Left ventricle myocardium superior (tissue), 1 donor: Measurements from ENCODE around the gene HEXB. TPM values are rescaled to one million over a fixed set of nuclear protein-coding genes. Genes with fewer than 3 reads are reported as not detected.
A peak's percentile ranks its signal among the peaks of the same experiment; 100 is the strongest.
"Not testable (repeated sequence)": the region's sequence is repeated elsewhere in the genome, so short reads cannot be mapped to it uniquely, and the experiment has no call there.

Experiments
- ATAC-seq: fragments of 200-7000 bp; cut with Tn5 transposase; one replicate; pipeline ENCODE4 v1.9.1; 2020; ENCODE audit warnings: mild to moderate bottlenecking, moderate library complexity
- DNase-seq: peaks from one replicate; pipeline ENCODE4 v3.0.0-alpha.2; 2020
- intact Hi-C: fragments of 100-400 bp; cut with micrococcal nuclease; formaldehyde crosslinking; loops from one replicate; pipeline ENCODE4 v1.11.0; 2022
- total RNA-seq: library from RNA; stranded (reverse); fragmentation: NEBNext Ultra II Directional; extraction: Animal tissue kit (Norgen Biotek cat#: 25700); gene quantifications from one replicate; pipeline ENCODE4 v1.2.1, GENCODE V29; 2021
- donor health status: DM: no; HTN: yes; CAD: no; lungs with severe emphysema.

HEXB gene
- total RNA-seq, 1 donor from 2014 or later = 87.1 TPM

- intact Hi-C loops = no loop called here
- ATAC-seq (no peak), DNase-seq (no peak)
These were observed 29.8 kb upstream of the HEXB start for GRCh38 chr5:74655206-74655605.

GRCh38 chr5:74655716-74656115 is 29.3 kb upstream of the HEXB start:
- no peak for DNase-seq
- ATAC-seq = no peak
- intact Hi-C loops = no loop called here

DNA sequence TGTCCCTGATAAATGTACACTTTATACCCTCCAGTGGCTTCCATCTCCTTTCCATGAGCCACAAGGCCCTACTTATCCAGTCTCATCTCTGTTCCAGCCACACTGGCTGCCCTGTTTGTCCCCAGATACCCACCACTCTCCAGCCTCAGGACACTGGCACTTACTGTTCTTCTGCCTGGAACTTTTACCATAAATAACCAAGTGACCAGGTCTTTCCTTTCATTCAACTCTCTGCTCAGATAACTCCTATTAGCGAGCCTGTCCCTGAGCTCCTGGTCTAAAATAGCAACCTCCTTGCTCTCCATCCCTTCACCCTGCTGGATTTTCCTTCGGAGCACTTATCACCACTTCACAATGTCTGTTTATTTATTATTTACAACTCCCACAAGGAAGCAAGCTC is 27.9 kb upstream of the HEXB start:
- intact Hi-C loops = no loop called here
- ATAC-seq = peak; percentile 94

GRCh38 chr5:74659172-74659571 is 25.9 kb upstream of the HEXB start:
- intact Hi-C loops = no loop called here
- DNase-seq = no peak
- ATAC-seq = no peak

More for the DNA sequence above, 27.9 kb upstream of the HEXB start:
- DNase-seq = no peak

- intact Hi-C loops = no loop called here
- ATAC-seq (no peak), DNase-seq (no peak)
These were observed 24.9 kb upstream of the HEXB start for GRCh38 chr5:74660140-74660539.

DNA sequence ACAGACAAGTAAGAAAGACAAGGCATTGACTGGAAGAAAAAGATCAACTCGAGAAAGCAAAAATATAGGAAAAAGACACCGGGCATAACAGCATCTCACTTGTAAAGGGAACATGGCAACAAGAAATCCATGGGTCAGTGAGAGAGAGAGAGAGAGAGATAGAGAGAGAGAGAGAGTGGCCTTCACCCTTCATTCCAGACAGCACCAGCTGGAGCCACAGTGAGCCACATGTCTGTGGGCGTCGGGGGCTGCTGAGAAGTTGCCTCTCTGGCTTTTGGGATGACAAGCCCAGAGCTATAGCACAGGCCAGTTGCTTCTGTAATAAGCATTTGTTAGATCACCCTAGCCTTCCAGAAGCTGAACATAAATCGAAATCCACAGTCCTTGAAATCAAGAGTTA is 24.2 kb upstream of the HEXB start:
- DNase-seq (no peak), ATAC-seq (no peak)
- intact Hi-C loops = no loop called here

DNA sequence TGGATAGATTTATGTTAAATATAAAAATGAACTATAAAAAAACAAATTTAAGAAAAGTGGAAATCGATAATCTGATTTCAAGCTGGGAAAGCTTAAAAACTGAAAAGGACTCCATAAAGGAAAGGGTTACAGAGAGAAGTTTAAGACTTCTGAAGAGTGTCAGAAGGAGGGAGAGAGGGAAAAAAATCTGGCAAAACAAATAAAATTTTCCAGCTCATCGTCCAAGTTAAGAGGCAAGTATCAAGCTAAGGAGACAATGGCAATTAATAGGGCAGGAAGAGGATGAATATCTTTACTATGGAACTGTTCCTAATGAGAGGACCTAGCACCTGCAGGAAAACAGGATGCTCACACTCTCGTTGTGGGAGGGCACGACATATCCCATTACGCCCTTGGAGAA is 20.5 kb upstream of the HEXB start:
- no peak for ATAC-seq
- no peak for DNase-seq
- intact Hi-C loops = no loop called here

DNA sequence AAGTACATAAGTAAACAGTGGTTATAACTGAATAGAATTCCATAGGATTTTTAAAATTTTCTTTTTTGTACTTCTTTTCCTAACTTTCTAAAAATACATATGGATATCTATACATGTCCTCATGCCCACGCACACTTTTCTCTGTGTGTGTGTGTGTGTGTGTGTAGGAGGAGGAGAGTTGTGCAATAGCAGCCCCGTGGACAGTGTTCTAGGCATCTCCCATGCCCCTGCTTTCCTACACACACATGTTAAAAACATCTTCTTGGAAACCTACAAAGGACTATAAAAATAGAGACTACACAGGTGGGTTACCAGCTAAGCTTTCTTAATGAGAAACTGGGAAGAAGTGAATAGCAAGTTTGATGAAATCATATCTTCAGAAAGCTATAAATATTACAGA is 19.8 kb upstream of the HEXB start:
- no peak for ATAC-seq
- DNase-seq = no peak
- intact Hi-C loops = no loop called here

GRCh38 chr5:74665816-74666215 is 19.2 kb upstream of the HEXB start:
- intact Hi-C loops = no loop called here
- DNase-seq = no peak
- ATAC-seq = no peak

DNA sequence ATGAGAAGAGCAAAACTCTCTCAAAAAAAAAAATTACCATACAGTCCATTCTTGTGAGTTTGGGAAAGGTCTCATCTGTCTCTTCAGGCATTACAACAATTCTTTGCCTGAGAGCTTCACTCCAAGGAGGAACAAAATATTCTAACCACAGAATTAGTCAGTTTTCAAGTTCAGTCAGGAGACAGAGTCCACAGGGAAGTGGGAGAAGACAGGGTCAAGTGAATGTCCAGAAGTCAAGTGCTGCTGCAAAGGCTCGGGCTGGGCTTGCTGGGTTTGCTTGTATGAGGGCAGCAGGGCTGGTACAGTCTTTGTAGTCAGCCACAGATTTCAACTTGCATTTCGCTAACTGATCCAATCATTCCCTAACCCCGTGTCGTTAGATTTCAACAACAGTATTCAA is 17.6 kb upstream of the HEXB start:
- intact Hi-C loops = no loop called here

DNA sequence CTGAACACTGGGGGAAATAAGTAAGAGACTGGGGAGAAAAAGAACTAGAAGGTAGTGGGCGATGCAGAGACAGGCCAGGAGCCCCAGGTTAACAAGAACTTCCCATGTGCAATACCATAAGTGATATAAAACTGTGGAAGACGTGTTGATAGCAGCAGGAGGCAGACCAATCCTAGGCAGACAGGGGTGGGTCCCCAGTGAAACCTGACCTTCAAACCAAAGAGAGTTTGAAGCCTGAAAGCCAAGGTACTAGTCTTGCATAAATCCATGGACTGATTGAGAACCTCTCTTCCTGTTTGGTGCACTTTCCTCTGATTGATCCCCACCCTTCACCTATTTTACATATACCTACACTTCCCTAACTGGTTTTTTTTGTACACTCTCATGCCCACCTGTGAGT is 15.2 kb upstream of the HEXB start:
- DNase-seq (no peak), ATAC-seq (no peak)
- intact Hi-C loops = no loop called here

More for the DNA sequence above, 17.6 kb upstream of the HEXB start:
- DNase-seq (no peak), ATAC-seq (no peak)

DNA sequence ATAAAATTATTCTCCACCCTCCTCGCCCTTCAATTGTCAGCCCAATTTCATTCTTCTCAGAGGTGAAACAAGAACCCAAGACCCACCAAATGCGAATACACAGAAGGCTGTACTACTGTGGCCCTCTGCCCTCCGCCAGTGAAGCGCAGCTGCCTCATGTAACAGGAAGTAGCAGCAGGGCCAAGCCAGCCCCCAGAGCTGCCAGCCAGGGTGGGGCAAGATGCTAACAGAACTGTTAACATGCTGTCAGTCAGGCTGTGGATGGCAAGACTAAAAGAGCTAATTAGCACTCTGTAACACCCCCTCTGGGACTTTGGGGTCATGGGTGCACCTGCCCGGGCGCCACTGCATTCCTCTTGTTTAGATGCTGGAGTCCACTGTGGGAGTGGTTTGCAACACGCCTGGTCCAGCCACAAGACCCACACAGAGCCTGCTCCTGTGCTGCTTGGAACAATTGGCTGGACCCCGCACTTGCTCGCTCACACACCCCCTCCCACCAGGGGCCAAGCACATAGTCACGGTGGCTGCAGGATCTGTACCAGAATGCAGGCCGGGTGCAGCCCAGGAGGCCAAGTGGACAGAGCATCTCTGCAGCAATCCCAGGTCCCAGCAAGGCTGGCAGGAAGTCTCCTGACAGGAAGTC is 14.5 kb upstream of the HEXB start:
- intact Hi-C loops = no loop called here
- DNase-seq (no peak), ATAC-seq (no peak)

DNA sequence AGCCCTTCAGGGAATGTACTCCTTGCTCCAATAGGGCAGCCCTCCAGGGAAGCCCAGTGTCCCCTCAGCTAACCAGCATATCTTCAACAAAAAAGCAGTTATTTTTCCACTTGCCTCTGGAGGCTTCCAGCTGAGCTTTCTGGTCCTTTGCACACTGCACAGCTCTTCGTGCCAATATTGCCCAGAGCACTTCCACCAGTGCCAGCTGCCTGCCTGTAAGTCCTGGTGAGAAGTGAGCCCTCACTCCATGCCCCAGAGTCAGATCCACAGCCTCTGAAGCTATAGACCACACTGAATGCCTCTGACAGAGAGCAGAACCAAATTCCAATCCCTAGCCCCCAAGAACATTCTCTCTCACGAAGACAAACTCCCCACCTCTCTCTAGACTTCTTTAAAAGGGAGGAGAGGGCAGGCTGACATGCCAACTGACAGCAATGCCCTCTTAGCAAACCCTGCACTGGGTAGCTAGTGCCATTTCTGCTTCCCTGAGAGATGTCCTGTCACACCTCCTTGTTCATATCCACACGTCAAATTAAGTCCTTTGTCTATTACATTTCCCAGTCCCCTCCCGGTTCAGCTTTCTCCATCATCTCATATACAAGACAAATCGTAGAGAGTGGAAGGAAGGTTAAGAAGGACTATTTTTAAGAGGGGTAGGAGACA is 12.7 kb upstream of the HEXB start:
- intact Hi-C loops = no loop called here
- DNase-seq (peak; percentile 48), ATAC-seq (peak; percentile 88)

- intact Hi-C loops = no loop called here
- DNase-seq (no peak), ATAC-seq (peak; percentile 76)
These were observed 11.8 kb upstream of the HEXB start for GRCh38 chr5:74673011-74673790.

DNA sequence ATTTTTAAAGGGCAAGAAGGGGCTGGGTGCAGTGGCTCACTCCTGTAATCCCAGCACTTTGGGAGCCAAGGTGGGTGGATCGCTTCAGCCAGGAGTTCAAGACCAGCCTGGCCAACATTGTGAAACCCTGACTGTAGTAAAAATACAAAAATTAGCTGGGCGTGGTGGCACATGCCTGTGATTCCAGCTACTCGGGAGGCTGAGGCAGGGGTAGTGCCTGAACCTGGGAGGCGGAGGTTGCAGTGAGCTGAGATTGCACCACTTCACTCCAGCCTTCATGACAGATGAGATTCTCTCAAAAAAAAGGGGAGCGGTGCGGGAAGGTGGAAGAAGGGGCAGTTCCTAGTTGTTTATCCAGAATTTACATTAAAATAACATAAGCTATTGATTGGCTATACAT is 8.6 kb upstream of the HEXB start:
- intact Hi-C loops, DNase-seq, ATAC-seq: not testable (repeated sequence)

GRCh38 chr5:74678123-74678522 is 6.9 kb upstream of the HEXB start:
- ATAC-seq, intact Hi-C loops, DNase-seq: not testable (repeated sequence)

- DNase-seq, intact Hi-C loops, ATAC-seq: not testable (repeated sequence)
These were observed 5.7 kb upstream of the HEXB start for GRCh38 chr5:74679300-74679699.

DNA sequence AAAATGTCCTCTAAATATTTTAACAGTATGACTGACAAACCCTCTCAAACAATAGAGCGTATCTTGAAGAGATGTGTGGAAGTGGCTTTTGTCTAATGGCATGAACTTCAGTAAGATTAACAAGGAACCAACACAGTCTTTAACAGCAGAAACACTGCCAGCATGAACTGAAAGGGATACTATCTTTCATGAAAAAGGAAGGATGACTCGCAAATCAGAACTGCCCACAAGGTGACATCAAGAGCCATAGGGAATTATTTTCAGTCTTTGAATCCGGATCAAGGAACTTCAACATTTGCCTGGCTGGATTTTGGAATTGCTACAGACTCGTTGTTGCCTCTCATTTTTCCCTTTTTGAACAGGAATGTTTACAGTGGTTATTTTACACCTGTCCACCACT is 5.1 kb upstream of the HEXB start:
- intact Hi-C loops = no loop called here
- ATAC-seq = no peak

GRCh38 chr5:74685979-74686631 is 1.1 kb downstream of the HEXB start:
- DNase-seq (no peak), ATAC-seq (peak; percentile 35)
- intact Hi-C loops = no loop called here

More for the DNA sequence above, 5.1 kb upstream of the HEXB start:
- DNase-seq = no peak
